Ramos (cell line): ENCODE measurements around the gene LRBA.

ENCODE experiments used
- in situ Hi-C: fragments of 300-500 bp; cut with MboI; formaldehyde crosslinking; loops from one replicate; pipeline ENCODE4 v1.14.3; 2022; ENCODE audit warnings: low sequenced_read_pairs; ENCODE audit not compliant: unreplicated experiment

Gene LRBA

GRCh38 chr4:150890246-150890645 is 124.8 kb downstream of the LRBA start:
- in situ Hi-C loops = no loop called here

DNA sequence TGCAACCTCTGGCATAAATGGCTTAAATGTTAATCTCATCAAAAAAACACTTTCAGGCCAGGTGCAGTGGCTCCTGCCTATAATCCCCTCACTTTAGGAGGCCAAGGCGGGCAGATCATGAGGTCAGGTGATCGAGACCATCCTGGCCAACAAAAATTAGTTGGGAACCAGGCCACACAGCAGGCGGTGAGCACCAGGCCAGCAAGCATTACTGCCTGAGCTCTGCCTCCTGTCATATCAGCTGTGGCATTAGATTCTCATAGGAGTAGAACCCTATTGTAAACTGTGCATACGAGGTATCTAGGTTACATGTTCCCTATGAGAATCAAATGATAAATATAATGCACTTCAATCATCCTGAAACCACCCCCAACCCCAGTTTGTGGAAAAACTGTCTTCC is 125.8 kb downstream of the LRBA start:
- in situ Hi-C loops = no loop called here

DNA sequence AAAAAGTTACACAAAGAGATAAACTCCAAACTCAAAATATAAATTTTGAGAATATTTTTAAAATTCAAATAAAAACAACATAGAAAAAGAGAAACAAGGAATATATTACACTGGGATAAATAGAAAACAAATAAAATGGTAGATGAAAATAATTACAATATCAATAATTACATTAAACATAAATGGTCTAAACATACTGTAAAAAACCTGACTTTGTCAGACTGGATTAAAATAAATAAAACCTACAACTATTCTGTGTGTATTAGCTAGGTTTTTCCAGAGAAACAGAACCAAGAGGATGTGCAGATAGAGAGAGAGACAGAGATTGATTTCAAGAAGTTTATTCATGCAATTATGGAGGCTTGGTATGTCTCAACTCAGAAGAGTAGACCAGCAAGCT is 126.5 kb downstream of the LRBA start:
- in situ Hi-C loops = no loop called here

- in situ Hi-C loops = no loop called here
Measured at GRCh38 chr4:150888217-150888616, 126.9 kb downstream of the LRBA start.

GRCh38 chr4:150886597-150886996 is 128.5 kb downstream of the LRBA start:
- in situ Hi-C loops = no loop called here

DNA sequence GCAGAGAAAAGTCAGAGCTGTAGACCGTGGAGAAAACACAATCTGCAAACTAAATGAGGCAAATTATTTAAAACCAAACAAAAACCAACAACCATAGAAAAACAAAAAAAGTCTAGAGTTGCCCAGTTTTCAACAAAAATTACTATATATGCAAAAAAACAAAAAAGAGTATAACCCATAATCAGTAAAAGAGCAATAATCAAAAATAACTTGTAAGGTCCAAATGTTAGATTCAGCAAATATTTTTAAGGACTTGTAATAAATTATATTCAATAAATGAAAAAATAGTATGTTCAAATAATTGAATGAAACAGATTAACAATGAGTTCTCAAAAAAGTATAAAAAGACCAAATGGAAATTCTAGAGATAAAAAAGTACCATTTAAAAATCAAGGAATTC is 130.5 kb downstream of the LRBA start:
- in situ Hi-C loops = no loop called here

DNA sequence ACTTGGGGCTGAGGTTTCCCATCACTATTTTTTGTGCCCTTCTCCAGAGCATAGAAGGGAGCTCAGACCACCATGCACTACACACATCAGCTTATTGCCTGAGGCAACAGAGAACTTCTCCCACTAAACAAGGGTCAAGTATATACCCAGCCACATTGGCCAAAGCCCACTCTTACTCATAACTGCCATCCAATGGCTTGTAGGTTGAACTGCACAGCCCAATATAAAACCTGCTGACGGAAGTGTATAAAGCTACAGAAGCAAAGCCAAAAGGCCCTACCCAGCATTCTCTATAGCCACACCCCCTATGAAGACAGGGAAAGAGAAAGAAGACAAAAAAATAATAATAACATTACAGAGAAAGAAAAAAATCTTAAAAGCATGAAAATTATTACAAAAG is 139.7 kb downstream of the LRBA start:
- in situ Hi-C loops = no loop called here

- in situ Hi-C loops = loop anchor here (25.0 kb wide), 1 partner anchor 862 kb away; no protein-coding TSS in a partner anchor
Measured at GRCh38 chr4:150874338-150875226, 140.5 kb downstream of the LRBA start.

DNA sequence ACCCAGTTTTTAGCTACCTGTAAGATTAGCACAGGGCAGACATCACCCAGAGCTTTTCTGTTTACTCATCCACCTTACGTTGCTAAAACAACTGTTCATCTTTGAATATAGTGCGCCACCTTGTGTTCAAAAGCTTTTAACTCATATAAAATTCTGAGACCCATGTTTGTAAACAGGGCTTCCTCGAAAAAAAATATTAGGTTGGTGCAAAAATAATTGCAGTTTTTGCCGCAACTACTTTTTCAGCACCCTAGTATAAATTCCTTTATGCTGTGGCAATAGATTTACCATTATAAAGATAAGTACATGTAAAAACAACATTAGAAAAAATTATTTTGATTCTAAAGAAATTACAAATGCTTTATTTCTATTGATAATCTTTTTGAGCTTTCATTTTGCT is 147.9 kb downstream of the LRBA start:
- in situ Hi-C loops = loop anchor here (10.0 to 25.0 kb wide), 2 partner anchors 572 to 855 kb away; no protein-coding TSS in a partner anchor

DNA sequence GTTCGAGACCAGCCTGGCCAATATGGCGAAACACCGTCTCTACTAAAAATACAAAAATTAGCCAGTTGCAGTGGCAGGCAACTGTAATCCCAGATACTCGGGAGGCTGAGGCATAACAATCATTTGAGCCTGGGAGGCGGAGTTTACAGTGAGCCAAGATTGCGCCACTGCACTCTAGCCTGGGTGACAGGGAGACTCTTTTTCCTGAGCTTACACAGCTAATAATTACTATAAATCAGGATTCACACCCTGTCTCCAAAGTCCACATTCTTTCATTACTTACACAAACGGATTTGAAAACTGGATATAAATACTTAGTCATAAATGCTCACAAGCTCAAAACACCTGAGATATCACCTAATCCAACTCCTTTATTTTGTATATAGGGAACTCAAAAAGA is 151.6 kb downstream of the LRBA start:
- in situ Hi-C loops = loop anchor here (10.0 to 25.0 kb wide), 2 partner anchors 569 to 851 kb away; no protein-coding TSS in a partner anchor

- in situ Hi-C loops = loop anchor here (10.0 to 25.0 kb wide), 2 partner anchors 568 to 851 kb away; no protein-coding TSS in a partner anchor
Measured at GRCh38 chr4:150862829-150863228, 152.3 kb downstream of the LRBA start.

DNA sequence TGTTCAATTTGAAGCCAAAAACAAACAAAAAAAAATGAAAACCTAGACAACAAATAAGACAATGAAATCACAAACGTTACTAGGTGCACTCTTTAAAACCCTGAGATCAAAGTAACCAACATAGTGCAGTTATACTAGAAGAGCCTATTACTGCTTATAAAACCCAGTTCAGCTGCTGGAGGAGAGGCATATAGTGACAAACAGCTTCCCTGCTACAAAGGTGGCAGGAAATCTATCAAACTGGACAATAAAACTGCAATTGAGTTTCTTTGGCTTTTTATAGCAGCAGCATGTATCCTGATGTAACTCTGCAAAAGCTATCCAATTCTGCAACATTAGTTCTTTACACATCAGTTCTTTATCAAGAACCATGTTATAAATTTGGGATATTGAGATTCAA is 155.6 kb downstream of the LRBA start:
- in situ Hi-C loops = loop anchor here (10.0 to 25.0 kb wide), 2 partner anchors 265 to 847 kb away; no protein-coding TSS in a partner anchor

DNA sequence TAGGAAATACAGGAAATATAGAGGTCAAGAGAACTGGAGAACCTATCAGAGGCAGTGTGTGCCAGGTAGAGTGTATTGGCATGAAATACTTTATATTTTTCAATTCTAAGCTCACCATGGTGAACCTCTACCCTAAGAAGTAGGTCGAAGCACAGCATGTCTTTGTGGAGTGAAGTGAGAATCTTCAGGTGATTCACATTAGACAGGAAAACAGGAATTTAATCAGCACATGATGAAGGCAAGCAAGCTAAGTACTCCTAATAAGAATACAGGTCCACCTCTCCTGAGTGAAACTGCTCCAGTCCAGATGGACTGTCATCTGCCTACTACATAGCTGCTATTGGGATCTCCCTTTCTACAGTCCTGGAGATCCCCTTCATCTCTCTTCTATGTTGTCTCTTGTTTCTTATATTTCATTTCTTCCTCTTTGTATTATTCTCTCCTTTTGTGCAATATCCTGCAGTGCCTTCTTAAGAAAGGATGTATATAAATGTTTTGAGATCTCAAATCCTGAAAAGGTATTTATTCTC is 159.0 kb downstream of the LRBA start:
- in situ Hi-C loops = loop anchor here (10.0 to 25.0 kb wide), 2 partner anchors 261 to 844 kb away; no protein-coding TSS in a partner anchor

DNA sequence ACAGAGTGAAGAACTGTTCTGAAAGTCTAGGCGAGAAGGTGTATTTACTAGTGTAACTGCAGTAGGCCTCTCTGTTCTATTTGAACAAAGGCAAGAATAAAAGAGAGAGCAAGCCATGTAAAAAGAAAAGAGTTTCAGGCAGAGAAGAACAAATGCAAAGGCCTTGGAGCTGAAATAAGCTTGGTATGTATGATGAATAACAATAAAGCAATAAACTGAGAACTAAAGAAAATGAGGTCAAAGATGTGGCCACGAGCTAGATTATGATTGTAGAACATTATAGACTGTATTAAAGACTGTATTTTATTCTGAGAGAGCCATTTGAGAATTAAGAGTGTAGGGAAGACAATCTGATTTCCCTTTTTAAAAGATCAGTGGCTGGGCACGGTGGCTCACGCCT is 160.5 kb downstream of the LRBA start:
- in situ Hi-C loops = loop anchor here (10.0 to 25.0 kb wide), 2 partner anchors 260 to 842 kb away; no protein-coding TSS in a partner anchor

GRCh38 chr4:150853882-150854281 is 161.2 kb downstream of the LRBA start:
- in situ Hi-C loops = loop anchor here (10.0 to 25.0 kb wide), 2 partner anchors 259 to 842 kb away; no protein-coding TSS in a partner anchor

GRCh38 chr4:150852216-150852615 is 162.9 kb downstream of the LRBA start:
- in situ Hi-C loops = loop anchor here (10.0 to 25.0 kb wide), 2 partner anchors 257 to 840 kb away; no protein-coding TSS in a partner anchor

DNA sequence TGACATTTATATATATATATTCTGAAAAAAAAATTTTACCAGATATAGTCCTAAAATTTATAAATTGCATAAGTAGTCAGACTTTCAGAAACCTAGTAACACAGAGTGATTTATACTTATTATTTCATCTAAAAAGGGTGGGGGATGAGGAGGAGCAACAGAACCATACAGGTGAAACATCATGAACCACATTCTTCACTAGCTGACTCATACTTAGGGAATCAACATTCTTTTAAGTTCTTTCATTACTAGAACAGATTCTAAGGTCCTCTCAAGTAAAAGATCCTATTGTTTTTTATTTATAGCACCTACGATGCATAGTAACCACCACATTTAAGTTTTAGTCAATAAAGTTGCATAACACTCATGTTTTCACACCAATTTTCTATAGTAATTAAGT is 166.1 kb downstream of the LRBA start:
- in situ Hi-C loops = no loop called here

DNA sequence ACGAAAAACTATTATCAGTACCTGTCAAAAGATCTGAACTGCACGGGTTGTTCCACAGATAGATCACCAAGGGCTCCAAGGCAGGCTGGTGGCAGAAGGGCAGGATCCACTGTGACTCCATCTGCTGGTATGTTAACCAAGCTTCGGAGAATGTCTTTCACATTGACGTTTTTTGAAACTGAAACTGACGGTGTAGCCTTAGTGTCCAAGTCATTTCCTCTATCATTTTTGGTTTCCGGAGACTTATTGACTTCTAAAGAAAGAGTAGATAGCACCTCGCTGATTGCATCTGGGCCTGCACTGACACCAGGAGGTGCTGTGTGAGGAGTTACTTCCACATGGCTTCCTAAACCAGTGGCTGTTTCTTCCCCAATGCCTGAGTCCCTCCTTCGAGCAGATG is 186.9 kb downstream of the LRBA start:
- in situ Hi-C loops = no loop called here

GRCh38 chr4:150827226-150827625 is 187.9 kb downstream of the LRBA start:
- in situ Hi-C loops = no loop called here

- in situ Hi-C loops = no loop called here
Measured at GRCh38 chr4:150826306-150826705, 188.8 kb downstream of the LRBA start.

- in situ Hi-C loops = no loop called here
Measured at GRCh38 chr4:150822407-150822806, 192.7 kb downstream of the LRBA start.
